Activated naive CD4-positive, alpha-beta T cell treated with anti-CD3 and anti-CD28 coated beads, Interleukin-2, amount 50 U/mL, for 16 hours (primary cell): ENCODE data around the gene AMN.

Experiments
- DNase-seq: peaks from one replicate; pipeline ENCODE4 v3.0.0-alpha.2; 2020

AMN gene

GRCh38 chr14:102969060-102969791, 46.8 kb downstream of the AMN start:
- no peak for DNase-seq

- DNase-seq = no peak
Measured at GRCh38 chr14:102969901-102970300, 47.4 kb downstream of the AMN start.

GRCh38 chr14:102970496-102970895, 48.0 kb downstream of the AMN start:
- no peak for DNase-seq

GRCh38 chr14:102971314-102971713, 48.9 kb downstream of the AMN start:
- no peak for DNase-seq

GRCh38 chr14:102971836-102972606, 49.6 kb downstream of the AMN start:
- DNase-seq = no peak

- DNase-seq = no peak
Measured at GRCh38 chr14:102973706-102974285, 51.3 kb downstream of the AMN start.

GRCh38 chr14:102975662-102976061, 53.2 kb downstream of the AMN start:
- no peak for DNase-seq

- DNase-seq = no peak
Measured at GRCh38 chr14:102977475-102977874, 55.0 kb downstream of the AMN start.

- DNase-seq = no peak
Measured at GRCh38 chr14:102979406-102979805, 56.9 kb downstream of the AMN start.

- DNase-seq = no peak
Measured at GRCh38 chr14:102980409-102980810, 57.9 kb downstream of the AMN start.
